Iris pigment epithelial cell (primary cell): ENCODE results near the gene SMARCA2.
A peak's percentile ranks its signal among the peaks of the same experiment; 100 is the strongest.

ENCODE experiments used
- DNase-seq: peaks from one replicate; pipeline ENCODE4 v3.0.0-alpha.2; 2011; ENCODE audit warnings: low read depth

SMARCA2 gene

DNA sequence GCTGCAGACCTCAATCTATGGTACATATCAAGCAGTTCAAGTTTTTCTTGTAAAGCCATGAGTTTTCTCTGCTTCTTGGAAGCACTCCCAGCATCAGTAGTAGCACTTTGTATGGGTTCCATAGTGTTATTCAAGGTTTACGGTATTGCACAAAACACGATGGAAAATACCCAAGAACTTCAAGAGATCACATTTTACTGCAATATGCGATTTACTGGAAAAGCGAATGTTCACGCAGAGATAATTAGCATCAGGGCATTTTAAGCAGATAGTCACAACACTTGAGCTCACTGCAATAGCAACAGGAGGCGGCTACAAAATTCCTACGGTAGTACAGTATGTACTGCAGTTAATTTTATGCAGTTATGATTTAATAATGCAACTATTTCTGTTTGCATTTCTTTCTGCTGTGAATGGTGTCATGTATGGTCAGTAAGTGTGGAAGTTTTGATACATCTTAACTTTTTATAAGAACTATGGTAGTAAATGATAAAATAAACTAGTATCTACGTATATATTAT lies 200.8 kb downstream of the SMARCA2 start:
- no peak for DNase-seq

GRCh38 chr9:2216591-2216990 lies 201.4 kb downstream of the SMARCA2 start:
- DNase-seq, result peak; percentile 71

- no peak for DNase-seq
Measured at GRCh38 chr9:2217540-2217939, 202.4 kb downstream of the SMARCA2 start.

DNA sequence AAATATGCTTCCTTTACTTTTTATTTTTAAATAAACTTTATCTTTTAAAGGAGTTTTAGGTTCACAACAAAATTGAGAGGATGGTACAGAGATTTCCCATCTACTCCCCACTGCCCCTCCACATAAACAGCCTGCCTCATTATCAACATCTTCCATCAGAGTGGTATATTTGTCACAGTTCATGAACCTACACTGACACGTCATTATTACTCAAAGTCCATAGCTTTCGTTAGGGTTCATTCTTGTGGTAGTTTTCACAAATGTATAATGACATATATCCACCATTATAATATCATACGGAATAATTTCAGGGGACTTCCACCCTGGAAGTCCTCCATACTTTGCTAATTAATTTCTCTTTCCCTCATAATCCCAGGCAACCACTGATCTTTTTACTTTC lies 204.9 kb downstream of the SMARCA2 start:
- DNase-seq, result no peak

- DNase-seq, result peak; percentile 69
Measured at GRCh38 chr9:2227144-2227867, 212.2 kb downstream of the SMARCA2 start.

DNA sequence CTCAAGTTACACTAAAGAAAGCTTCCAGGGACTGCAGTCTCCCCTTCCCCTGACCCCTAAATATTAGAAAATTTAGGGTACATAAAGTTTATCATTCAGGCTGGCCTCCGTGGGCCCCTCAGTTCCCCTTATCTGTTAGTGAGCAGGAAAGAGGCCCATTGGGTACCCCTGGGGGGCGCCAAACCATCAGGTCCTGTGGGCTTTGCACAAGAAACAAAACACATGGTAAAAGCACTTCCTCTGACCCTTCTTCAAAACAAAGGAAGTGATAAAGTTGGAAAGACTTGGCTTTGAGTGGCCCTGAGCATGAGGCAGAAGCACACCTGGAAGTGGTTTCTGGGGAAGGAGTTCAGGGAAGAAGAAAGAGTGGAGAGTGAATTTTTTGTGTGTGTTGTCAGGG lies 213.0 kb downstream of the SMARCA2 start:
- no peak for DNase-seq

DNA sequence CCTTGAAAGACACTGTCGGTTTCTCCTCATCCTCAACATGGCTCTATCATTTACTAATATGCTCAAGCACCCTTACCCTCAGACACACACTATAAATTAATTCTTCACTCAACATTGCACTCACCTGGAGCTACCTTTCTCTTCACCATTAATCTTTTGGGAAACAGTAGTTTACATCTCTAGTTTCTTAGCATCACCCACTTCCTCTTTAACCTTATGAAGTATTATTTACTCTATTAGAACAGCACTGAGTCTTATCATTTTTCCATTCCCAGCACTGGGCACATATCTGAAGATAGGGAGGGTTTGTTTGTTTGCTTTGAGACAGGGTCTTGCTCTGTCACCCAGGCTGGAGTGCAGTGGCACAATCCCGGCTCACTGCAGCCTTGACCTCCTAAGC lies 213.5 kb downstream of the SMARCA2 start:
- no peak for DNase-seq

DNA sequence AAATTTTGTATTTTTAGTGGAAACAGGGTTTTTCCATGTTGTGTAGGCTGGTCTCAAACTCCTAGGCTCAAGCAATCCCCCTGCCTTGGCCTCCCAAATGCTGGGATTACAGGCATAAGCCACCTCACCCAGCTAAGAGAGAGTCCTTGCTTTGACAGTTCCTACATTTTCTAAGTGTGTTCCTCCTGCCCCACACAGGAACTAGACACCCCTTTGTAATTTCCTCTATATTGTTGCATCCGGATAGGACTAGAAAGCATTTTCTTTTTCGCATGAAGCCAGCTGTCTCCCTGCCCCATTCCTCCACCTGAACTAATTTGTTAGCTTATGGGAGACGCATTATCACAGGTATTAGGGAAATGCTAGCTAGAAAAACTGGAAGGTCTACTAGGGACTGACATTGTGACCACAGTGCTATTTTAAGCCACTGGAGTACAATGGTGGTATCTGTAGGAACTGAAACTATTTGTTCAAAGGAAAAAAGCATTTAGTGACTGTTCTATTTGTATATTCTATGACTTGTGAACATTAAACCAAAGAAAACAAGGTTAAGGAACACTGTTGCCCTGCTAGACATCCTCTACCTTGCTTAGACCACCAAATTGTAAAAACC lies 214.1 kb downstream of the SMARCA2 start:
- DNase-seq, result no peak

DNA sequence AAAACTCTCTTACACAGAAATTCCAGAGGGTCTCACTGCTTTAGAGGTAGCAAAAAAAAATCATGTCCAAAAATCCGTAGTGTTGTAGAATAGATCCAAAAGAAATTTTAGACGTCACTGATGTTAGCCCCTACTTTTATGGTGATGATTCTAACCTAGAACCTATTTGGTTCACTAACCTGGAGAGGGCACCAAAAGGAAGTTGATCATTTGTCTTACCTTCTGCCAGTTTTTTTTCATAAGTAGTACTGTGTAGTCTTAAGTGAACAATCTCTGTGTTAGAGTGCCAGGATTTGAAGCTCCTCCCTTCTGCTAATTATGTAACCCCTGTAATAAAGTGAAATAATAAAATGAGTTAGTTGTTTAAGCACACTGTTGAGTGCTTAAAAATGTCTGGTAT lies 215.2 kb downstream of the SMARCA2 start:
- DNase-seq, result no peak

DNA sequence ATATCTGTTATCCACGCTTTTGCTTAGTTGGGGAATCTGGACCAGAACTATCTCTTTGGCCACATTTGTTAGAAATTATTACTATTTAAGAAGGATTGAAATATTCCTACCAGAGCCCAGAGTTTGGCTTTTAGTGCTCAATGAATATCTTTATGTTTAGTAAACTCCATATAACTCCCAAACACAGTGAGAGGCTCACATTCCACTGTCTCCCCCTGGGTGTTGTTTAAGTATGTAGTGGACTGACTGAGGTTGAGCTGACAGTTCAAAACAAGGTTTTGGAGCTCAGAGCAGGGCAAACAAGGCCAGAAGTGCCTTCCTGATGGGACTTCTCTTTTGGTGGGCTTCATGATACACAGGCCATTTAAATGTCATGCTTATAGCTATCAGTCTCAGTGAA lies 216.0 kb downstream of the SMARCA2 start:
- no peak for DNase-seq

DNA sequence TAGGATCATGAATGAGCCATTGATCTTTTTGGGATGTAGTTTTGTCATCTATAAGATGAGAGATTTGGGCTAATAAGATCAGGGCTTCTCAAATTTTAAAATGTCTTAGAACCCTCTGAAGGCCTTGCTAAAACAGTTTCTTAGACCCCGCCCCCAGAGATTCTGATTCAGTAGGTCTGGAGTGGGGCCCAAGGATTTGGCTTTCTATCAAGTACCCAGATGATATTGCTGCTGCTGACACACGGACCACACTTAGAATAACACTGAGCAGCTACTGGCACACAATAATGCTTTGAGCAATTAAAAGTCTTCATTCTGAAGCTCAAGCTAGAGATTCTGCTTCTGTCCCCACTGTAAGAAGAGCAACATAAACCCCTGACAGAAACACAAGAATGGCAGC lies 216.7 kb downstream of the SMARCA2 start:
- peak; percentile 65 for DNase-seq

DNA sequence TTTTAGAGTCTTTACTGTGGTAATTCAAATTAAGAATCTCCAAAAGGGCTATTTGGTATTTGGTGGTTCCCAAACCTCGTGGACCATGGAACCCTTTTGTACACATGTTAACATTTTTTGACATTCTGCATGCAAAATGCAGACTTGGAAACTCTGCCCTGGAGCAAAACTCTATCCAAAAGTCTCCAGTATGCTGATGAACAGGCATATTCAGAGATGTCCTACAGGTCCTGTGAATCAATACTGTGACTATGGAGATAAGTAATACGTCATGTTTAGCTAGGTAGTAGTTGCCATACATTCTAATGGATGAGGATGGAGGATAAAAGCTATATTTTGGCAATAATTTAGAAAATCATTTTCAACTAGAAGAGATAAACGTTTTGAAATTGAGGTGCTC lies 218.1 kb downstream of the SMARCA2 start:
- no peak for DNase-seq

DNA sequence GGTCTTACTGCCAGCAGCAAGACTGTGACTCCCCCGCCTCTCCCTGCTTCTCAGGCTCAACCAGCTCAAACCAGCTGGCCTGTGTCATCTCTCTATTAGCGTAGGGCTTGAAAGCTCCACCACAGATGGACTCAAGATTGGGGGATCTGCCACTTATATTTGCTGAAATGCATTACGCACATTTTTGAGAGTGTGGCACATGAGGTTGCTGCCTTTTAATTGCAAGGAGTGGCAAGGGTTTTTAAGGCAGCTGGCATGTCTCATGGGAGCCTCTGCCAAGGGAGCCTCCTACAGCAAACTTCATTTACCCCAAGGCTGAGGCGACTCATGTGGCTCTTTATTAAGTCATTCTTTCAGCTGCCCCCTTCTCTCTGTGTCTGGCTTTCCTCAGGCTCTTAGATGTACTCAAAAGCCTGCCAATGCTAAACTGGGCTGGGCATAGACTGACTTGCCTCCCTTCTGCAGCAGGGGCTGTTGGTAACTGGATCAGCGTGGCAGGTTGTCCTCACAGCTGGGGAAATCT lies 219.3 kb downstream of the SMARCA2 start:
- DNase-seq, result no peak

- no peak for DNase-seq
Measured at GRCh38 chr9:2235623-2236022, 220.5 kb downstream of the SMARCA2 start.

GRCh38 chr9:2236850-2237249 lies 221.7 kb downstream of the SMARCA2 start:
- DNase-seq, result no peak

DNA sequence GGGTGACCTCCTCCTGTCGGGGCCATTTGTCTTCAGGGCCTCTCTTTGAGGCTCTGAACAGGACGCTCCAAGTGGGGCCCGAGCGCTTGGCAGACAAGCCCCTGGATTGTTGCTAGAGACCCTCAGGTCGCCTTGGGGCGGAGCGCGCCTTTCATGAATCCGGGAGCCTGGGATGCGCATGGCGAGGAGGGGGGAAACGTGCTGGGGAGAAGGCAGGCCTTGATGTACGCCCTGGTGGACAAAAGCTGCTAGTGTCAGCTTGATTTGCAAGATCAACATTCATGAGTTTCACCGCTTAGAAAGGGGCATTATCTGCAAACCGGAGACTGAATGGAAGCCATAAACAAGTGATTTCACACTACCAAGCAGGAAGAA lies 226.3 kb downstream of the SMARCA2 start:
- DNase-seq, result peak; percentile 97

GRCh38 chr9:2241836-2242741 lies 226.9 kb downstream of the SMARCA2 start:
- peak; percentile 94 for DNase-seq

GRCh38 chr9:2242831-2243330 lies 227.7 kb downstream of the SMARCA2 start:
- no peak for DNase-seq
